HepG2 (cell line): ENCODE data around the gene POLR2B. TPM values are rescaled to one million over a fixed set of nuclear protein-coding genes. Genes with fewer than 3 reads are reported as not detected.
A peak's percentile ranks its signal among the peaks of the same experiment; 100 is the strongest.

Experiments
- CEBPG ChIP-seq: IDR thresholded peaks from 2 replicates; pipeline ENCODE4 v1.6.1; 2016
- GATAD2A ChIP-seq: IDR thresholded peaks from 2 replicates; pipeline ENCODE4 v1.6.1; 2016
- NCOA1 ChIP-seq: sonication (generic); formaldehyde crosslinking; IDR thresholded peaks from 2 replicates; pipeline ENCODE4 v1.9.0; 2021; ENCODE audit warnings: missing genetic modification reagents
- SMAD3 ChIP-seq: sonication (generic); formaldehyde crosslinking; IDR thresholded peaks from 2 replicates; pipeline ENCODE4 v1.4.0; 2020; ENCODE audit warnings: missing genetic modification reagents
- STAG1 ChIP-seq: sonication (generic); formaldehyde crosslinking; IDR thresholded peaks from 2 replicates; pipeline ENCODE4 v1.4.0; 2020; ENCODE audit warnings: missing genetic modification reagents
- XBP1 ChIP-seq: sonication (generic); formaldehyde crosslinking; IDR thresholded peaks from 2 replicates; pipeline ENCODE4 v1.5.0; 2020; ENCODE audit warnings: missing genetic modification reagents
- ZMYM3 ChIP-seq: sonication (generic); formaldehyde crosslinking; IDR thresholded peaks from 2 replicates; pipeline ENCODE4 v1.5.1; 2020; ENCODE audit warnings: mild to moderate bottlenecking, missing genetic modification reagents
- polyA plus RNA-seq, 8 experiments: library from polyadenylated mRNA; depleted of rRNA in 3 of 8; stranded (reverse) in 7 of 8; unstranded in 1 of 8; fragments of >200 nt; fragmentation: Illumina TruSeq in 4 of 8; extraction: Trizol in 4 of 8; gene quantifications; 2 replicates each; pipeline versions ENCODE4 v1.2.1 to v1.2.3, GENCODE V29; 2011 to 2016; ENCODE audit warnings: low read depth in 4 of 8, missing spikeins in 1 of 8, mixed read lengths in 1 of 8; ENCODE audit not compliant: insufficient read depth in 1 of 8
- total RNA-seq, 5 experiments: library from RNA; depleted of rRNA; stranded (reverse); fragments of >200 nt; fragmentation: Illumina TruSeq; extraction: Trizol; gene quantifications; 2 replicates each; pipeline ENCODE4 v1.2.3, GENCODE V29; 2016; ENCODE audit warnings: low read depth in 1 of 5
- TF ChIP-seq, protein P1 (sequence below): IDR thresholded peaks from 2 replicates; pipeline ENCODE4 v1.4.0; 2020; ENCODE audit warnings: mild to moderate bottlenecking, missing genetic modification reagents
- TF ChIP-seq, protein P2 (sequence below): sonication (generic); formaldehyde crosslinking; conservative IDR thresholded peaks from 2 replicates; pipeline ENCODE4 v1.4.0; 2020; ENCODE audit warnings: missing genetic modification reagents
- TF ChIP-seq, protein P3 (sequence below): sonication (generic); formaldehyde crosslinking; IDR thresholded peaks from 2 replicates; pipeline ENCODE4 v1.4.0; 2020; ENCODE audit warnings: missing genetic modification reagents, mild to moderate bottlenecking, borderline replicate concordance
- TF ChIP-seq, protein P4 (sequence below), 2 experiments: sonication (generic) in 1 of 2; formaldehyde crosslinking in 1 of 2; IDR thresholded peaks; 2 replicates each; pipeline versions ENCODE4 v1.5.1 to v1.6.1; 2011 to 2020; ENCODE audit warnings: borderline replicate concordance in 1 of 2, low read depth in 1 of 2, low read length in 1 of 2, mild to moderate bottlenecking in 1 of 2, missing genetic modification reagents in 1 of 2, moderate library complexity in 1 of 2
- TF ChIP-seq, protein P5 (sequence below): sonication (generic); formaldehyde crosslinking; IDR thresholded peaks from 2 replicates; pipeline ENCODE4 v1.5.1; 2020; ENCODE audit warnings: missing genetic modification reagents, mild to moderate bottlenecking, borderline replicate concordance
- TF ChIP-seq, protein P6 (sequence below): sonication (generic); formaldehyde crosslinking; IDR thresholded peaks from 2 replicates; pipeline ENCODE4 v1.5.1; 2020; ENCODE audit warnings: mild to moderate bottlenecking, missing genetic modification reagents, moderate library complexity
- TF ChIP-seq, protein P7 (sequence below): sonication (generic); formaldehyde crosslinking; IDR thresholded peaks from 2 replicates; pipeline ENCODE4 v1.5.1; 2020; ENCODE audit warnings: missing genetic modification reagents, mild to moderate bottlenecking, borderline replicate concordance

The POLR2B gene
- total and polyA plus RNA-seq, 2 of the 13 experiments (the other 11 are each of a cell fraction or from before 2014, with no cell fraction given): 70.6 to 116 TPM

DNA sequence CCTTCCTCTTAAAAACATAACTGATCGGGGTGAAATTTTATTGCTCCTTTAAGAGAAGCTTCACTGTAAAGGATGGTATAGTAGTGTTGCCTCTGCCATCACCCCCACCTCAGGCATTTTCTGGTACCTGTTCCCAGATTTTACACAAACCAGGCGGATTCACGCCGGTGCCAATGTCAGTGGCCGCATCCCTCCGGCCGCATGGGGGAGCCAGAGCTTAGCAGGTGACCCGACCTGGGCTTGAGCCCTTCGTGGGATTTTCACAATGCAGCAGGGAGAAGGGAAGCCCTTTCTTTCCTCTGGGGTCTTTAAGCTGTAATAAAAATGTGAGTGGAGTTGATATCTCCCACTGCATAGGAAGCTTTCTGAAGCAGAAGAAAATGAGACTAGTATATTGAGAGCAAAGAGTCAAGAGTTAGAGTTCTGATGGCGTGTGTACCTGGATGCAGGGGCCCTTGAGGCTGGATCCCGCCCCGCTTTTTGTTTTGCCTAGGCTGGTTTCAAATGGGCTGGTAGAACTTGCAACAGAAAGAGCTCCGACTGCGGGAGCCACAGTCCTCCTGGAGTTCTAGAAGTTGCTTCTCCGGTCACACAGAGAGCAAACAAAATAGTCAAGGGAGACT is 59.4 kb downstream of the POLR2B start (continued):
- TF ChIP-seq, protein P1, sequence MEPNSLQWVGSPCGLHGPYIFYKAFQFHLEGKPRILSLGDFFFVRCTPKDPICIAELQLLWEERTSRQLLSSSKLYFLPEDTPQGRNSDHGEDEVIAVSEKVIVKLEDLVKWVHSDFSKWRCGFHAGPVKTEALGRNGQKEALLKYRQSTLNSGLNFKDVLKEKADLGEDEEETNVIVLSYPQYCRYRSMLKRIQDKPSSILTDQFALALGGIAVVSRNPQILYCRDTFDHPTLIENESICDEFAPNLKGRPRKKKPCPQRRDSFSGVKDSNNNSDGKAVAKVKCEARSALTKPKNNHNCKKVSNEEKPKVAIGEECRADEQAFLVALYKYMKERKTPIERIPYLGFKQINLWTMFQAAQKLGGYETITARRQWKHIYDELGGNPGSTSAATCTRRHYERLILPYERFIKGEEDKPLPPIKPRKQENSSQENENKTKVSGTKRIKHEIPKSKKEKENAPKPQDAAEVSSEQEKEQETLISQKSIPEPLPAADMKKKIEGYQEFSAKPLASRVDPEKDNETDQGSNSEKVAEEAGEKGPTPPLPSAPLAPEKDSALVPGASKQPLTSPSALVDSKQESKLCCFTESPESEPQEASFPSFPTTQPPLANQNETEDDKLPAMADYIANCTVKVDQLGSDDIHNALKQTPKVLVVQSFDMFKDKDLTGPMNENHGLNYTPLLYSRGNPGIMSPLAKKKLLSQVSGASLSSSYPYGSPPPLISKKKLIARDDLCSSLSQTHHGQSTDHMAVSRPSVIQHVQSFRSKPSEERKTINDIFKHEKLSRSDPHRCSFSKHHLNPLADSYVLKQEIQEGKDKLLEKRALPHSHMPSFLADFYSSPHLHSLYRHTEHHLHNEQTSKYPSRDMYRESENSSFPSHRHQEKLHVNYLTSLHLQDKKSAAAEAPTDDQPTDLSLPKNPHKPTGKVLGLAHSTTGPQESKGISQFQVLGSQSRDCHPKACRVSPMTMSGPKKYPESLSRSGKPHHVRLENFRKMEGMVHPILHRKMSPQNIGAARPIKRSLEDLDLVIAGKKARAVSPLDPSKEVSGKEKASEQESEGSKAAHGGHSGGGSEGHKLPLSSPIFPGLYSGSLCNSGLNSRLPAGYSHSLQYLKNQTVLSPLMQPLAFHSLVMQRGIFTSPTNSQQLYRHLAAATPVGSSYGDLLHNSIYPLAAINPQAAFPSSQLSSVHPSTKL: 0 out of 2 replicates have a peak, but pooled peaks have one; percentile 10
- TF ChIP-seq, protein P2, sequence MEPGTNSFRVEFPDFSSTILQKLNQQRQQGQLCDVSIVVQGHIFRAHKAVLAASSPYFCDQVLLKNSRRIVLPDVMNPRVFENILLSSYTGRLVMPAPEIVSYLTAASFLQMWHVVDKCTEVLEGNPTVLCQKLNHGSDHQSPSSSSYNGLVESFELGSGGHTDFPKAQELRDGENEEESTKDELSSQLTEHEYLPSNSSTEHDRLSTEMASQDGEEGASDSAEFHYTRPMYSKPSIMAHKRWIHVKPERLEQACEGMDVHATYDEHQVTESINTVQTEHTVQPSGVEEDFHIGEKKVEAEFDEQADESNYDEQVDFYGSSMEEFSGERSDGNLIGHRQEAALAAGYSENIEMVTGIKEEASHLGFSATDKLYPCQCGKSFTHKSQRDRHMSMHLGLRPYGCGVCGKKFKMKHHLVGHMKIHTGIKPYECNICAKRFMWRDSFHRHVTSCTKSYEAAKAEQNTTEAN (CRISPR knock-in tag): no peak
- TF ChIP-seq GATAD2A (CRISPR knock-in tag) (no peak), XBP1 (no peak), STAG1 (CRISPR knock-in tag) (peak; percentile 91), ZMYM3 (CRISPR knock-in tag) (no peak), NCOA1 (CRISPR knock-in tag) (no peak), SMAD3 (CRISPR knock-in tag) (0 out of 2 replicates have a peak, but pooled peaks have one; percentile 29), CEBPG (no peak)
- TF ChIP-seq, protein P3, sequence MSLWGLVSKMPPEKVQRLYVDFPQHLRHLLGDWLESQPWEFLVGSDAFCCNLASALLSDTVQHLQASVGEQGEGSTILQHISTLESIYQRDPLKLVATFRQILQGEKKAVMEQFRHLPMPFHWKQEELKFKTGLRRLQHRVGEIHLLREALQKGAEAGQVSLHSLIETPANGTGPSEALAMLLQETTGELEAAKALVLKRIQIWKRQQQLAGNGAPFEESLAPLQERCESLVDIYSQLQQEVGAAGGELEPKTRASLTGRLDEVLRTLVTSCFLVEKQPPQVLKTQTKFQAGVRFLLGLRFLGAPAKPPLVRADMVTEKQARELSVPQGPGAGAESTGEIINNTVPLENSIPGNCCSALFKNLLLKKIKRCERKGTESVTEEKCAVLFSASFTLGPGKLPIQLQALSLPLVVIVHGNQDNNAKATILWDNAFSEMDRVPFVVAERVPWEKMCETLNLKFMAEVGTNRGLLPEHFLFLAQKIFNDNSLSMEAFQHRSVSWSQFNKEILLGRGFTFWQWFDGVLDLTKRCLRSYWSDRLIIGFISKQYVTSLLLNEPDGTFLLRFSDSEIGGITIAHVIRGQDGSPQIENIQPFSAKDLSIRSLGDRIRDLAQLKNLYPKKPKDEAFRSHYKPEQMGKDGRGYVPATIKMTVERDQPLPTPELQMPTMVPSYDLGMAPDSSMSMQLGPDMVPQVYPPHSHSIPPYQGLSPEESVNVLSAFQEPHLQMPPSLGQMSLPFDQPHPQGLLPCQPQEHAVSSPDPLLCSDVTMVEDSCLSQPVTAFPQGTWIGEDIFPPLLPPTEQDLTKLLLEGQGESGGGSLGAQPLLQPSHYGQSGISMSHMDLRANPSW (CRISPR knock-in tag): no peak
- TF ChIP-seq, protein P4, sequence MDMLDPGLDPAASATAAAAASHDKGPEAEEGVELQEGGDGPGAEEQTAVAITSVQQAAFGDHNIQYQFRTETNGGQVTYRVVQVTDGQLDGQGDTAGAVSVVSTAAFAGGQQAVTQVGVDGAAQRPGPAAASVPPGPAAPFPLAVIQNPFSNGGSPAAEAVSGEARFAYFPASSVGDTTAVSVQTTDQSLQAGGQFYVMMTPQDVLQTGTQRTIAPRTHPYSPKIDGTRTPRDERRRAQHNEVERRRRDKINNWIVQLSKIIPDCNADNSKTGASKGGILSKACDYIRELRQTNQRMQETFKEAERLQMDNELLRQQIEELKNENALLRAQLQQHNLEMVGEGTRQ (IDR thresholded peaks at IDR 0.05; ENCODE audit: low read depth, low read length): no peak
- TF ChIP-seq, protein P4 (CRISPR knock-in tag; IDR thresholded peaks at IDR 0.05; ENCODE audit: borderline replicate concordance): no peak
- TF ChIP-seq, protein P5, sequence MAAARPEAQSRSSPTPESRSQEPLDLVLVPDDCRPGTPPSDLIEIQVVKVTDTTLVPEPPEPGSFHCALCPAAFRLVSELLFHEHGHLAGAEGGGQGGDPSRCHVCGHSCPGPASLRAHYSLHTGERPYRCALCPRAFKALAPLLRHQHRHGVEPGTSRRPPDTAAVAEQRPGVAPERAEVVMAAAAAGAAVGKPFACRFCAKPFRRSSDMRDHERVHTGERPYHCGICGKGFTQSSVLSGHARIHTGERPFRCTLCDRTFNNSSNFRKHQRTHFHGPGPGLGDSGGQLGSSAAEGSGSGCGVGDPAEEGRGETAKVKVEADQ (CRISPR knock-in tag): 0 out of 2 replicates have a peak, but pooled peaks have one; percentile 27
- TF ChIP-seq, protein P6, sequence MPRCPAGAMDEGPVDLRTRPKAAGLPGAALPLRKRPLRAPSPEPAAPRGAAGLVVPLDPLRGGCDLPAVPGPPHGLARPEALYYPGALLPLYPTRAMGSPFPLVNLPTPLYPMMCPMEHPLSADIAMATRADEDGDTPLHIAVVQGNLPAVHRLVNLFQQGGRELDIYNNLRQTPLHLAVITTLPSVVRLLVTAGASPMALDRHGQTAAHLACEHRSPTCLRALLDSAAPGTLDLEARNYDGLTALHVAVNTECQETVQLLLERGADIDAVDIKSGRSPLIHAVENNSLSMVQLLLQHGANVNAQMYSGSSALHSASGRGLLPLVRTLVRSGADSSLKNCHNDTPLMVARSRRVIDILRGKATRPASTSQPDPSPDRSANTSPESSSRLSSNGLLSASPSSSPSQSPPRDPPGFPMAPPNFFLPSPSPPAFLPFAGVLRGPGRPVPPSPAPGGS (CRISPR knock-in tag): 0 out of 2 replicates have a peak, but pooled peaks have one; percentile 38
- TF ChIP-seq, protein P7, sequence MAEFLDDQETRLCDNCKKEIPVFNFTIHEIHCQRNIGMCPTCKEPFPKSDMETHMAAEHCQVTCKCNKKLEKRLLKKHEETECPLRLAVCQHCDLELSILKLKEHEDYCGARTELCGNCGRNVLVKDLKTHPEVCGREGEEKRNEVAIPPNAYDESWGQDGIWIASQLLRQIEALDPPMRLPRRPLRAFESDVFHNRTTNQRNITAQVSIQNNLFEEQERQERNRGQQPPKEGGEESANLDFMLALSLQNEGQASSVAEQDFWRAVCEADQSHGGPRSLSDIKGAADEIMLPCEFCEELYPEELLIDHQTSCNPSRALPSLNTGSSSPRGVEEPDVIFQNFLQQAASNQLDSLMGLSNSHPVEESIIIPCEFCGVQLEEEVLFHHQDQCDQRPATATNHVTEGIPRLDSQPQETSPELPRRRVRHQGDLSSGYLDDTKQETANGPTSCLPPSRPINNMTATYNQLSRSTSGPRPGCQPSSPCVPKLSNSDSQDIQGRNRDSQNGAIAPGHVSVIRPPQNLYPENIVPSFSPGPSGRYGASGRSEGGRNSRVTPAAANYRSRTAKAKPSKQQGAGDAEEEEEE: no peak
